Measurements from ENCODE around the gene LRRC25. TPM values are rescaled to one million over a fixed set of nuclear protein-coding genes. Genes with fewer than 3 reads are reported as not detected.

The LRRC25 gene
- total RNA-seq, 2 experiments from 2014 or later = 0.98 to 4.1 TPM

GRCh38 chr19:18446145-18446810 lies 48.9 kb upstream of the LRRC25 start:
- H3K9me3 ChIP-seq (ENCODE audit: low read length) = 0 out of 2 replicates have a peak, but pooled peaks cover 7% of the 10 kb centered on the region
- H3K36me3 ChIP-seq (ENCODE audit: insufficient read depth, low read length) = peaks cover 65% of the 10 kb centered on the region
- POLR2A ChIA-PET = no interaction called here
- no TSS peak for BruUV-seq (replicated peaks)
- H3K27ac ChIP-seq (ENCODE audit: low read depth, low read length, poor library complexity, severe bottlenecking) = no peak overlapping the region
- intact Hi-C loops (cut with micrococcal nuclease; ENCODE audit: unreplicated experiment) = no loop called here
- H3K4me3 ChIP-seq (ENCODE audit: low read depth, low read length, poor library complexity, severe bottlenecking) = no peak overlapping the region
- no peak overlapping the region for H2AFZ ChIP-seq (ENCODE audit: low read length)
- TF ChIP-seq CTCF (conservative IDR thresholded peaks at IDR 0.05; ENCODE audit: low read length) (no peak), EZH2phosphoT487 (IDR thresholded peaks at IDR 0.05; ENCODE audit: borderline replicate concordance, low read depth, low read length) (no peak)
- no peaks in the 10 kb centered on the region for H4K20me1 ChIP-seq (ENCODE audit: insufficient read depth, low read length)
- no peak overlapping the region for H3K4me2 ChIP-seq (ENCODE audit: low read length)
- no peaks in the 10 kb centered on the region for H3K4me1 ChIP-seq (ENCODE audit: insufficient read depth, low read length, poor library complexity, severe bottlenecking)
- DNase-seq (ENCODE audit: low spot score) = no peak
- CTCF ChIA-PET (ENCODE audit: unreplicated experiment) = no interaction called here
- H3K9me2 ChIP-seq (ENCODE audit: insufficient read depth, low read length) = no peaks in the 10 kb centered on the region
- no peaks in the 10 kb centered on the region for H3K79me2 ChIP-seq (ENCODE audit: insufficient read depth, low read depth, low read length)

- BruUV-seq (replicated peaks) = no TSS peak
- Histone ChIP-seq H3K4me3 (ENCODE audit: low read depth, low read length, poor library complexity, severe bottlenecking) (no peak overlapping the region), H2AFZ (ENCODE audit: low read length) (no peak overlapping the region), H4K20me1 (ENCODE audit: insufficient read depth, low read length) (no peaks in the 10 kb centered on the region), H3K9me3 (ENCODE audit: low read length) (0 out of 2 replicates have a peak, but pooled peaks cover 7% of the 10 kb centered on the region), H3K9me2 (ENCODE audit: insufficient read depth, low read length) (no peaks in the 10 kb centered on the region), H3K36me3 (ENCODE audit: insufficient read depth, low read length) (peaks cover 61% of the 10 kb centered on the region), H3K4me2 (ENCODE audit: low read length) (no peak overlapping the region), H3K79me2 (ENCODE audit: insufficient read depth, low read depth, low read length) (no peaks in the 10 kb centered on the region), H3K27ac (ENCODE audit: low read depth, low read length, poor library complexity, severe bottlenecking) (no peak overlapping the region), H3K4me1 (ENCODE audit: insufficient read depth, low read length, poor library complexity, severe bottlenecking) (no peaks in the 10 kb centered on the region)
- intact Hi-C loops (cut with micrococcal nuclease; ENCODE audit: unreplicated experiment) = no loop called here
- CTCF ChIA-PET (ENCODE audit: unreplicated experiment) = no interaction called here
- TF ChIP-seq CTCF (conservative IDR thresholded peaks at IDR 0.05; ENCODE audit: low read length) = no peak
- no peak for TF ChIP-seq EZH2phosphoT487 (IDR thresholded peaks at IDR 0.05; ENCODE audit: borderline replicate concordance, low read depth, low read length)
- POLR2A ChIA-PET = no interaction called here
- DNase-seq (ENCODE audit: low spot score) = no peak
Measured at GRCh38 chr19:18445262-18445948, 48.0 kb upstream of the LRRC25 start.

GRCh38 chr19:18444513-18444912 lies 47.1 kb upstream of the LRRC25 start:
- CTCF ChIA-PET (ENCODE audit: unreplicated experiment) = no interaction called here
- POLR2A ChIA-PET = no interaction called here
- Histone ChIP-seq H3K4me3 (ENCODE audit: low read depth, low read length, poor library complexity, severe bottlenecking) (no peak overlapping the region), H3K36me3 (ENCODE audit: insufficient read depth, low read length) (peaks cover 52% of the 10 kb centered on the region), H3K27ac (ENCODE audit: low read depth, low read length, poor library complexity, severe bottlenecking) (no peak overlapping the region), H3K4me1 (ENCODE audit: insufficient read depth, low read length, poor library complexity, severe bottlenecking) (no peaks in the 10 kb centered on the region), H2AFZ (ENCODE audit: low read length) (no peak overlapping the region), H3K4me2 (ENCODE audit: low read length) (no peak overlapping the region), H4K20me1 (ENCODE audit: insufficient read depth, low read length) (no peaks in the 10 kb centered on the region), H3K79me2 (ENCODE audit: insufficient read depth, low read depth, low read length) (no peaks in the 10 kb centered on the region), H3K9me2 (ENCODE audit: insufficient read depth, low read length) (no peaks in the 10 kb centered on the region), H3K9me3 (ENCODE audit: low read length) (0 out of 2 replicates have a peak, but pooled peaks cover 7% of the 10 kb centered on the region)
- no peak for DNase-seq (ENCODE audit: low spot score)
- TF ChIP-seq EZH2phosphoT487 (IDR thresholded peaks at IDR 0.05; ENCODE audit: borderline replicate concordance, low read depth, low read length) (no peak), CTCF (conservative IDR thresholded peaks at IDR 0.05; ENCODE audit: low read length) (no peak)
- BruUV-seq (replicated peaks) = TSS peak; percentile 46
- intact Hi-C loops (cut with micrococcal nuclease; ENCODE audit: unreplicated experiment) = no loop called here

Measured in OCI-LY7 (cell line).